Ascending aorta (tissue), 2 donors: Measurements from ENCODE around the gene GRAMD4. TPM values are rescaled to one million over a fixed set of nuclear protein-coding genes. Genes with fewer than 3 reads are reported as not detected.

Source experiments
- DNase-seq, 2 donors: peaks; one replicate each; pipeline ENCODE4 v3.0.0-alpha.2; 2019; ENCODE audit warnings: low spot score in 2 of 2
- H3K27ac ChIP-seq, 2 donors: fragments of 200-600 bp; sonication (generic); one replicate each; pipeline ENCODE4 v1.5.1; 2016 to 2017; ENCODE audit warnings: mild to moderate bottlenecking in 1 of 2
- H3K27me3 ChIP-seq: fragments of 200-600 bp; sonication (generic); one replicate; pipeline ENCODE4 v1.5.1; 2017
- H3K36me3 ChIP-seq, 2 donors: fragments of 200-600 bp; sonication (generic); one replicate each; pipeline ENCODE4 v1.5.1; 2016
- H3K4me1 ChIP-seq, 2 donors: fragments of 200-600 bp; sonication (generic); one replicate each; pipeline ENCODE4 v1.5.1; 2016 to 2017; ENCODE audit warnings: mild to moderate bottlenecking in 1 of 2
- H3K4me3 ChIP-seq, 2 donors: fragments of 200-600 bp; sonication (generic); one replicate each; pipeline ENCODE4 v1.5.1; 2016 to 2017; ENCODE audit warnings: mild to moderate bottlenecking in 1 of 2
- H3K9me3 ChIP-seq, 2 donors: fragments of 200-600 bp; sonication (generic); one replicate each; pipeline ENCODE4 v1.5.1; 2016
- intact Hi-C: fragments of 100-400 bp; cut with DNase I; formaldehyde crosslinking; loops from one replicate; pipeline ENCODE4 v1.15.1; 2023
- total RNA-seq: library from RNA; depleted of rRNA; stranded (reverse); fragments of >200 nt; gene quantifications from one replicate; pipeline ENCODE4 v1.1.0, GENCODE V29; 2016
- TF ChIP-seq, protein P1 (sequence below), 3 experiments: fragments of 200-600 bp in 2 of 3; fragments of 450-650 bp in 1 of 3; sonication (generic) in 2 of 3; IDR thresholded peaks; one replicate each; pipeline ENCODE4 v1.5.1; 2016 to 2019; ENCODE audit warnings: antibody characterized with exemption in 3 of 3, mild to moderate bottlenecking in 1 of 3, moderate library complexity in 1 of 3

Gene GRAMD4
- total RNA-seq, 1 donor from 2014 or later, result 20.2 TPM

- H3K4me1 ChIP-seq, result peaks cover 0 to 11% of the 10 kb centered on the region in 2 donors
- TF ChIP-seq, protein P1, sequence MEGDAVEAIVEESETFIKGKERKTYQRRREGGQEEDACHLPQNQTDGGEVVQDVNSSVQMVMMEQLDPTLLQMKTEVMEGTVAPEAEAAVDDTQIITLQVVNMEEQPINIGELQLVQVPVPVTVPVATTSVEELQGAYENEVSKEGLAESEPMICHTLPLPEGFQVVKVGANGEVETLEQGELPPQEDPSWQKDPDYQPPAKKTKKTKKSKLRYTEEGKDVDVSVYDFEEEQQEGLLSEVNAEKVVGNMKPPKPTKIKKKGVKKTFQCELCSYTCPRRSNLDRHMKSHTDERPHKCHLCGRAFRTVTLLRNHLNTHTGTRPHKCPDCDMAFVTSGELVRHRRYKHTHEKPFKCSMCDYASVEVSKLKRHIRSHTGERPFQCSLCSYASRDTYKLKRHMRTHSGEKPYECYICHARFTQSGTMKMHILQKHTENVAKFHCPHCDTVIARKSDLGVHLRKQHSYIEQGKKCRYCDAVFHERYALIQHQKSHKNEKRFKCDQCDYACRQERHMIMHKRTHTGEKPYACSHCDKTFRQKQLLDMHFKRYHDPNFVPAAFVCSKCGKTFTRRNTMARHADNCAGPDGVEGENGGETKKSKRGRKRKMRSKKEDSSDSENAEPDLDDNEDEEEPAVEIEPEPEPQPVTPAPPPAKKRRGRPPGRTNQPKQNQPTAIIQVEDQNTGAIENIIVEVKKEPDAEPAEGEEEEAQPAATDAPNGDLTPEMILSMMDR (IDR thresholded peaks at IDR 0.05), result no peak
- H3K36me3 ChIP-seq, result no peaks in the 10 kb centered on the region
- no peak overlapping the region for H3K4me3 ChIP-seq
- H3K27me3 ChIP-seq, result no peaks in the 10 kb centered on the region
- intact Hi-C loops, result no loop called here
- no peak overlapping the region for H3K27ac ChIP-seq
- H3K9me3 ChIP-seq, result no peaks in the 10 kb centered on the region
- DNase-seq, result no peak
These were observed 23.4 kb upstream of the GRAMD4 start for GRCh38 chr22:46596819-46597218.

GRCh38 chr22:46598224-46598623, 22.0 kb upstream of the GRAMD4 start:
- no peak for DNase-seq
- Histone ChIP-seq H3K4me1 (peaks cover 0 to 7% of the 10 kb centered on the region in 2 donors), H3K27me3 (no peaks in the 10 kb centered on the region), H3K4me3 (no peak overlapping the region), H3K9me3 (no peaks in the 10 kb centered on the region), H3K27ac (no peak overlapping the region), H3K36me3 (no peaks in the 10 kb centered on the region)
- intact Hi-C loops, result no loop called here
- TF ChIP-seq, protein P1 (IDR thresholded peaks at IDR 0.05), result no peak

DNA sequence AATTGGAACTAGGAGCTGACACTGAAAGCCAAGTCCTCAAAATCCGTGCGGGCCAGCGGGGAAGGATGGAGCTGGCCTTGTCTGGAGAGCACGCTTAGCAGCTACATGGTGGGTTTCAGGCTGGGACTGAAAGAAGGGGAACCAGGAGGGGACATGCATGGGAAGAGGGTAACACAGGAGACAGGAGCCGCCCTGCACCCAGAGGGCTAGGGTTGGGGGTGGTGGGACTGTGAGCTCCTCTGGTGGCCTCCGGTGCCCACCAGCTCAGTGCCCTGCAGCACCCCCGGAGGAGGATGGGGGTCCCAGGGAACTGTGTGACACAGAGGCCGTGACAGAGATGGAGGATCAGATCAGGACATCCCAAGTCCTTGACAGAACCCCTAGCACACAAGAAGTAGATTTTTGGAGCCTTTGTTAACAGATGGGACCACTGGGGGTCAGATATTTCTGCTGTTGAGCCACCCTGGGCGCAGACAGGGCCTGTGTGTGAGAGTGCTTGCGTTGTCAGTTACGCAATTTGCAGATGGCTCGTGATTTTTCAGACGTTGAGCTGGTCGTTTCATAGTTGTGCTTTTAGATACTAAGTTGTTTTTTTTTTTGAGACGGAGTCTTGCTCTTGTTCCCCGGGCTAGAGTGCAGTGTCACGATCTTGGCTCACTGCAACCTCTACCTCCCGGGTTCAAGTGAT, 21.3 kb upstream of the GRAMD4 start:
- H3K36me3 ChIP-seq, result no peaks in the 10 kb centered on the region
- peaks cover 0 to 7% of the 10 kb centered on the region in 2 donors for H3K4me1 ChIP-seq
- TF ChIP-seq, protein P1 (IDR thresholded peaks at IDR 0.05), result no peak
- H3K27me3 ChIP-seq, result no peaks in the 10 kb centered on the region
- no peaks in the 10 kb centered on the region for H3K9me3 ChIP-seq
- no peak overlapping the region for H3K4me3 ChIP-seq
- intact Hi-C loops, result no loop called here
- H3K27ac ChIP-seq, result peak overlapping the region in 1 of 2 donors; percentile 40
- DNase-seq, result peak in 1 of 2 donors; percentile 52

DNA sequence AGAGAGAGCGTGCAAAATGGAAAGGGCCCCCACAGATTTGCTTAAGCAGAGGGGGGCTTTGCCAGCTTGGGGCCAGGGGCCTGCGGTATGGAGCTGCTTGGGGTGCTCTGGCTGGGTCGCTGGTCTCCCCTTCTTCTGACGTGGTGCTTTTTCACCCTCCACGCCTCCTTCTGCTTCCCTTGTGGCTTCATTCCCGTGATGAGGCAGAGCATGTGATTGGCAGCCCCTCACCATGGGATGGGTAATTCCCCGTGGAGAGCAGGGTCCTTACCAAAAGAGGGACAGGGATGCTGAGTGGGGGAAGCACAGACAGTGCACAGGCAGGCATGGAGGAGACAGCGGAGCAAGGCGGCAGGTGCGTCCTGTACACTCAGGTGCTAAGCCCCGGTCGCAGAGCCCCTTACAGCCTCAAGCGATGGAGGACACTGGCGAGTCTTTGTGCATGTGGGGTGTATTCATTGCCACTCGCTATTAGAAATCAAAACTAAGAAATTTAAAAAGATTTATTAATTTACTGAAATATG, 19.9 kb upstream of the GRAMD4 start:
- intact Hi-C loops, result no loop called here
- Histone ChIP-seq H3K4me1 (peaks cover 0 to 7% of the 10 kb centered on the region in 2 donors), H3K36me3 (no peaks in the 10 kb centered on the region), H3K9me3 (no peaks in the 10 kb centered on the region), H3K4me3 (no peak overlapping the region), H3K27me3 (no peaks in the 10 kb centered on the region), H3K27ac (no peak overlapping the region)
- DNase-seq, result no peak
- TF ChIP-seq, protein P1 (IDR thresholded peaks at IDR 0.05), result no peak

- no peaks in the 10 kb centered on the region for H3K27me3 ChIP-seq
- H3K4me3 ChIP-seq, result no peak overlapping the region
- intact Hi-C loops, result no loop called here
- DNase-seq, result no peak
- H3K36me3 ChIP-seq, result no peaks in the 10 kb centered on the region
- H3K27ac ChIP-seq, result no peak overlapping the region
- H3K4me1 ChIP-seq, result no peaks in the 10 kb centered on the region
- no peaks in the 10 kb centered on the region for H3K9me3 ChIP-seq
- TF ChIP-seq, protein P1 (IDR thresholded peaks at IDR 0.05), result no peak
These were observed 18.2 kb upstream of the GRAMD4 start for GRCh38 chr22:46602025-46602424.
